Measurements from ENCODE around the gene SHKBP1. TPM values are rescaled to one million over a fixed set of nuclear protein-coding genes. Genes with fewer than 3 reads are reported as not detected.

The SHKBP1 gene
- polyA plus RNA-seq, 3 donors, result 234 to 324 (median 284) TPM

DNA sequence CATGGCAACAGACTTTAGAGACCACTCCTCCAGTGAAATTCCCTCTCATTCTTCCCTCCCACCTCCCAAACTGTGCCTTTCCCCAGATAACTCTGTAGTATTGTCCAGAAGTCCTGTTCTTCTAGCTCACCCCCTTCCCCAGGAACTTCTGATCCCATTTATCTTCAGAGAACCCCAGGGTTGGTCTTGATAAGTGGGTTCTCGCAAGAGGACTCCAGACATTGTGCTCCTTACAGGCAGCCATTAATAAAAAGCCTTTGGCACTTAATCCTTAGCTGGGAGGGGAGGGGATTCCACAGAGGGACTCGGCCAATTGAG lies 26.4 kb downstream of the SHKBP1 start:
- Histone ChIP-seq H3K36me3 (replicated peaks in 1 of 2; ENCODE audit: control insufficient read depth in 1 of 2, insufficient read depth in 2 of 2, low read length in 2 of 2) (no peaks in the 10 kb centered on the region), H2AFZ (ENCODE audit: insufficient read depth, low read depth, low read length, poor library complexity, severe bottlenecking) (no peak overlapping the region), H3K27ac (ENCODE audit: low read depth in 1 of 2, low read length in 2 of 2) (no peak overlapping the region), H3K9me3 (replicated peaks in 1 of 2; ENCODE audit: control insufficient read depth in 1 of 2, insufficient read depth in 1 of 2, low read length in 2 of 2) (peaks cover 0 to 21% of the 10 kb centered on the region in 2 donors), H3K4me1 (ENCODE audit: control insufficient read depth in 1 of 2, insufficient read depth in 2 of 2, low read length in 2 of 2) (peaks cover 55 to 78% of the 10 kb centered on the region in 2 donors), H3K79me2 (ENCODE audit: insufficient read depth, low read length) (no peaks in the 10 kb centered on the region), H3K4me2 (replicated peaks; ENCODE audit: extremely low read depth, low read length, poor library complexity, severe bottlenecking) (no peak overlapping the region), H3K27me3 (ENCODE audit: control insufficient read depth in 2 of 2, insufficient read depth in 2 of 2, low read length in 2 of 2) (peaks cover 45 to 93% of the 10 kb centered on the region in 2 donors), H3K4me3 (replicated peaks in 1 of 3; ENCODE audit: low read depth in 2 of 3, low read length in 3 of 3) (no peak overlapping the region), H3K9ac (ENCODE audit: insufficient read depth, low read length, poor library complexity, severe bottlenecking) (no peak overlapping the region), H4K20me1 (ENCODE audit: insufficient read depth, low read length) (peaks cover 8% of the 10 kb centered on the region)
- H3K9me3 Mint-ChIP-seq, result peaks cover 3 to 38% (median 23%) of the 10 kb centered on the region in 7 donors
- H3K27me3 Mint-ChIP-seq (ENCODE audit: low read depth in 3 of 3), result peaks cover 79 to 98% (median 95%) of the 10 kb centered on the region in 3 donors
- peak overlapping the region in 1 of 2 donors; percentile 91 for H3K4me3 Mint-ChIP-seq
- peaks cover 10 to 23% of the 10 kb centered on the region in 2 donors for H3K36me3 Mint-ChIP-seq
- TF ChIP-seq, protein P1, sequence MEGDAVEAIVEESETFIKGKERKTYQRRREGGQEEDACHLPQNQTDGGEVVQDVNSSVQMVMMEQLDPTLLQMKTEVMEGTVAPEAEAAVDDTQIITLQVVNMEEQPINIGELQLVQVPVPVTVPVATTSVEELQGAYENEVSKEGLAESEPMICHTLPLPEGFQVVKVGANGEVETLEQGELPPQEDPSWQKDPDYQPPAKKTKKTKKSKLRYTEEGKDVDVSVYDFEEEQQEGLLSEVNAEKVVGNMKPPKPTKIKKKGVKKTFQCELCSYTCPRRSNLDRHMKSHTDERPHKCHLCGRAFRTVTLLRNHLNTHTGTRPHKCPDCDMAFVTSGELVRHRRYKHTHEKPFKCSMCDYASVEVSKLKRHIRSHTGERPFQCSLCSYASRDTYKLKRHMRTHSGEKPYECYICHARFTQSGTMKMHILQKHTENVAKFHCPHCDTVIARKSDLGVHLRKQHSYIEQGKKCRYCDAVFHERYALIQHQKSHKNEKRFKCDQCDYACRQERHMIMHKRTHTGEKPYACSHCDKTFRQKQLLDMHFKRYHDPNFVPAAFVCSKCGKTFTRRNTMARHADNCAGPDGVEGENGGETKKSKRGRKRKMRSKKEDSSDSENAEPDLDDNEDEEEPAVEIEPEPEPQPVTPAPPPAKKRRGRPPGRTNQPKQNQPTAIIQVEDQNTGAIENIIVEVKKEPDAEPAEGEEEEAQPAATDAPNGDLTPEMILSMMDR (IDR thresholded peaks at IDR 0.05), result no peak
- DNase-seq, result no peak
- no CpG with 5 or more reads among the region's 2 CpGs for WGBS (ENCODE audit: insufficient coverage)
- peaks cover 70% of the 10 kb centered on the region for H3K4me1 Mint-ChIP-seq
- intact Hi-C loops (cut with micrococcal nuclease), result loop anchor here (5.0 to 10.0 kb wide), 3 partner anchors 36 to 298 kb away; no protein-coding TSS in a partner anchor
- no peak overlapping the region for H3K27ac Mint-ChIP-seq

DNA sequence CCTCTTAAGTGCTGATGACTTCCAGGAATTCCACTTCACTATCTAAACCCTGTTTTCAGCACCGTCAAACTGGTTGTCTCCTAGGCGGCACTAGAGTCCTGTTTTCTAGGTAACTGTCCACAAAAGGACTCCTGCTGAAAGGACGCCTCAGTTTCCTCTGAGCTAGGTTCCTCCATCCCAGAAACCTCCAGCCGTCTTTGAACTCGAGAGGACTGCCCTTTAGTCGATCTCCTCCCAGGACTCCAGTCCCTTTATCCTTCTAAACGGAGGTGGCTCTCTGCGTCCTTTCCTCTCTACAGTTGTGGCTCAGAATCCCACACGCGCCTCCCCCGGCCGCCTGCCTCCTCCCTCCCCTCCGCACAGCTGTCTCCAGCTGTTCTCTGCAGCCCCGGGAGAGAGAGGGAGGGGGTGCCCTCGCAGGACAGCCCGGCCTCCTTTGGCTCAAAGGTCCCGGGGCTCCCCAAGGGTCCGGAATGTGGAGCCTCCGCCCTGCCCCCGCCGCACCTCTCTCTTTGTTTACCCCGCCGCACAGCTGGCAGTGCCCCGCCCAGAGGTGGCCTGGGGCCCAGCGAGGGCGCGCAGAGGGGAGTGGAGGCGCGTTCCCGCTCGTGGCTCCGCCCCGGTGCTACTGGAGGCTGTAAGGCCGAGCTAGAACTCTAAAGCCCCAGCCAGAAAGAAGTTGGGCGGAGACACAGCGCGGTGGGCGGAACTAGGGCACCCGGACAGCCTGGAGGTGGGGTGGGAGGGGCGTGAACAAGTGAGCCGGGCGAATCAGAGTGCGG lies 26.9 kb downstream of the SHKBP1 start:
- peak overlapping the region in 2 of 3 experiments; percentile 34 to 73 for H3K4me3 ChIP-seq (replicated peaks in 1 of 3; ENCODE audit: low read depth in 2 of 3, low read length in 3 of 3)

More for the DNA sequence above, 26.9 kb downstream of the SHKBP1 start:
- H4K20me1 ChIP-seq (ENCODE audit: insufficient read depth, low read length), result peaks cover 8% of the 10 kb centered on the region
- peaks cover 43 to 92% of the 10 kb centered on the region in 2 donors for H3K27me3 ChIP-seq (ENCODE audit: control insufficient read depth in 2 of 2, insufficient read depth in 2 of 2, low read length in 2 of 2)
- H2AFZ ChIP-seq (ENCODE audit: insufficient read depth, low read depth, low read length, poor library complexity, severe bottlenecking), result peak overlapping the region; percentile 81
- peak; percentile 84 to 92 (median 90) for DNase-seq
- peaks cover 49 to 73% of the 10 kb centered on the region in 2 donors for H3K4me1 ChIP-seq (ENCODE audit: control insufficient read depth in 1 of 2, insufficient read depth in 2 of 2, low read length in 2 of 2)
- TF ChIP-seq, protein P1 (IDR thresholded peaks at IDR 0.05), result no peak
- H3K4me2 ChIP-seq (replicated peaks; ENCODE audit: extremely low read depth, low read length, poor library complexity, severe bottlenecking), result peak overlapping the region; percentile 93
- peak overlapping the region; percentile 73 to 91 for H3K4me3 Mint-ChIP-seq
- no peak overlapping the region for H3K9ac ChIP-seq (ENCODE audit: insufficient read depth, low read length, poor library complexity, severe bottlenecking)
- intact Hi-C loops (cut with micrococcal nuclease), result loop anchor here (5.0 to 10.0 kb wide), 3 partner anchors 36 to 299 kb away; no protein-coding TSS in a partner anchor
- no peak overlapping the region for H3K27ac ChIP-seq (ENCODE audit: low read depth in 1 of 2, low read length in 2 of 2)
- peaks cover 10 to 24% of the 10 kb centered on the region in 2 donors for H3K36me3 Mint-ChIP-seq
- peaks cover 78 to 98% (median 94%) of the 10 kb centered on the region in 3 donors for H3K27me3 Mint-ChIP-seq (ENCODE audit: low read depth in 3 of 3)
- no peaks in the 10 kb centered on the region for H3K79me2 ChIP-seq (ENCODE audit: insufficient read depth, low read length)
- peaks cover 0 to 21% of the 10 kb centered on the region in 2 donors for H3K9me3 ChIP-seq (replicated peaks in 1 of 2; ENCODE audit: control insufficient read depth in 1 of 2, insufficient read depth in 1 of 2, low read length in 2 of 2)
- no peaks in the 10 kb centered on the region for H3K36me3 ChIP-seq (replicated peaks in 1 of 2; ENCODE audit: control insufficient read depth in 1 of 2, insufficient read depth in 2 of 2, low read length in 2 of 2)
- peak overlapping the region in 3 of 7 donors; percentile 34 to 54 (median 46) for H3K27ac Mint-ChIP-seq
- H3K4me1 Mint-ChIP-seq, result peaks cover 66% of the 10 kb centered on the region
- 6% methylated on average over 29 of the region's 43 CpGs for WGBS (ENCODE audit: insufficient coverage)
- peaks cover 3 to 34% (median 23%) of the 10 kb centered on the region in 7 donors for H3K9me3 Mint-ChIP-seq
